ENCODE data around the gene RNU7-1.

DNA sequence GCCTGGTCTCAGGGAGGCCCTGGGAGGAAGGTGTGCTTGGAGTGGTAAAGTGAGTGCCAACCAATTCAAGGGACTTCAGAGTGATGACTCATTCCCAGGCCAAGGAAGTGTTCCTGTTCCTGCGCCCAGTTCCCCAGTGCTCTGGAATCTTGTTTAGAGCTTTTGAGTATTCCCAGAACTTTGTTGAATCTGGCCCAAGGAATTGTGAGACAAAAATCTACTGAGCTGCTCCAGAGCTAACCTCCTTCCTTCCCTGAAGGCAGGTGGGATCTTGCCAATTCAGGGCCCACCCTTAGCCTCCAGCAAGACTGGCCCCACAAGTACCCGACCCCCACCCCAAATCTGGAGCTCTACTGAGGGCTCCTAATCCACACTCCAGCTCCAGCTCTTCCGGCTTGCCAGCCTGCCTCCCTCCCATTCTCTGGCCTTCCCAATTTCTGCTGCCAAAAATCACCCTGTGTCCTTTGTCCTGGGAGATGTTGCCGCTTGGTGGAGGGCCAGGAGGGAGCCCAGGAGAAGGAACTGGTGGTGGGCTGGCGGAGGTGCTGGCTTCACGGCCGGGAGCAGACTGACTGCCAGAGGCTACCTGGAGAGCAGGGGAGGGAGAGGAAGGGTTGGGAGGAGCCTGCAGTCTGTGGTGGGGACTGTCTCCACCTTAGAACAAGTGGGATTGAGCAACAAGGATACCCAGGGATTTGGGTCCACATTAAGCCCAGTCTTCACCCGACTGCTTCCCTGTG lies 17.9 kb upstream of the RNU7-1 start:
- no peak for TF ChIP-seq BHLHE40 (IDR thresholded peaks at IDR 0.05; ENCODE audit: low read depth, low read length)
- TF ChIP-seq, protein P1, sequence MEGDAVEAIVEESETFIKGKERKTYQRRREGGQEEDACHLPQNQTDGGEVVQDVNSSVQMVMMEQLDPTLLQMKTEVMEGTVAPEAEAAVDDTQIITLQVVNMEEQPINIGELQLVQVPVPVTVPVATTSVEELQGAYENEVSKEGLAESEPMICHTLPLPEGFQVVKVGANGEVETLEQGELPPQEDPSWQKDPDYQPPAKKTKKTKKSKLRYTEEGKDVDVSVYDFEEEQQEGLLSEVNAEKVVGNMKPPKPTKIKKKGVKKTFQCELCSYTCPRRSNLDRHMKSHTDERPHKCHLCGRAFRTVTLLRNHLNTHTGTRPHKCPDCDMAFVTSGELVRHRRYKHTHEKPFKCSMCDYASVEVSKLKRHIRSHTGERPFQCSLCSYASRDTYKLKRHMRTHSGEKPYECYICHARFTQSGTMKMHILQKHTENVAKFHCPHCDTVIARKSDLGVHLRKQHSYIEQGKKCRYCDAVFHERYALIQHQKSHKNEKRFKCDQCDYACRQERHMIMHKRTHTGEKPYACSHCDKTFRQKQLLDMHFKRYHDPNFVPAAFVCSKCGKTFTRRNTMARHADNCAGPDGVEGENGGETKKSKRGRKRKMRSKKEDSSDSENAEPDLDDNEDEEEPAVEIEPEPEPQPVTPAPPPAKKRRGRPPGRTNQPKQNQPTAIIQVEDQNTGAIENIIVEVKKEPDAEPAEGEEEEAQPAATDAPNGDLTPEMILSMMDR (IDR thresholded peaks at IDR 0.05) = no peak
- peak; percentile 27 for TF ChIP-seq POLR2A (IDR thresholded peaks at IDR 0.05; ENCODE audit: low read length)
- TF ChIP-seq ELK1 (IDR thresholded peaks at IDR 0.05; ENCODE audit: low read depth, low read length) = no peak
- TF ChIP-seq, protein P2, sequence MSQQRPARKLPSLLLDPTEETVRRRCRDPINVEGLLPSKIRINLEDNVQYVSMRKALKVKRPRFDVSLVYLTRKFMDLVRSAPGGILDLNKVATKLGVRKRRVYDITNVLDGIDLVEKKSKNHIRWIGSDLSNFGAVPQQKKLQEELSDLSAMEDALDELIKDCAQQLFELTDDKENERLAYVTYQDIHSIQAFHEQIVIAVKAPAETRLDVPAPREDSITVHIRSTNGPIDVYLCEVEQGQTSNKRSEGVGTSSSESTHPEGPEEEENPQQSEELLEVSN (IDR thresholded peaks at IDR 0.05; ENCODE audit: borderline replicate concordance, low read depth) = 0 out of 2 replicates have a peak, but pooled peaks have one; percentile 17
- TF ChIP-seq SMC3 (IDR thresholded peaks at IDR 0.05) = no peak
- TF ChIP-seq REST (IDR thresholded peaks at IDR 0.05) = no peak
- TF ChIP-seq CEBPB (IDR thresholded peaks at IDR 0.05) = peak; percentile 50 to 78
- no peak for TF ChIP-seq CHD4 (IDR thresholded peaks at IDR 0.05; ENCODE audit: borderline replicate concordance)
- TF ChIP-seq ESRRA (IDR thresholded peaks at IDR 0.05; ENCODE audit: borderline replicate concordance, low read length) = no peak
- no peak for TF ChIP-seq NPAS2 (CRISPR knock-in tag; IDR thresholded peaks at IDR 0.05; ENCODE audit: borderline replicate concordance)
- no peak for TF ChIP-seq EP300 (IDR thresholded peaks at IDR 0.05)
- TF ChIP-seq MYC (IDR thresholded peaks at IDR 0.05; ENCODE audit: borderline replicate concordance, low read length) = no peak

All from A549 (cell line).